OCI-LY7 (cell line): Measurements from ENCODE around the gene MYO9A.

ENCODE experiments used
- CTCF ChIP-seq: fragments of 200-600 bp; sonication (generic); conservative IDR thresholded peaks from 2 replicates; pipeline ENCODE4 v1.5.1; 2014; ENCODE audit warnings: mild to moderate bottlenecking, antibody characterized with exemption, low read length, moderate library complexity, mixed read lengths
- EZH2phosphoT487 ChIP-seq: fragments of 200-600 bp; sonication (generic); IDR thresholded peaks from 2 replicates; pipeline ENCODE4 v1.6.1; 2018; ENCODE audit warnings: low read depth, borderline replicate concordance, mild to moderate bottlenecking, mixed run types, antibody characterized with exemption, low read length, moderate library complexity, mixed read lengths

- TF ChIP-seq CTCF (no peak), EZH2phosphoT487 (no peak)
These were observed 192.8 kb downstream of the MYO9A start for GRCh38 chr15:71925145-71925544.
